MCF 10A (cell line): ENCODE measurements around the gene PTPRM. TPM values are rescaled to one million over a fixed set of nuclear protein-coding genes. Genes with fewer than 3 reads are reported as not detected.
"Not testable (repeated sequence)": the region's sequence is repeated elsewhere in the genome, so short reads cannot be mapped to it uniquely, and the experiment has no call there.

Source experiments
- BruUV-seq: library from RNA; stranded (reverse); fragments of 400-500 nt; replicated peaks from 2 replicates; lab custom pipeline; 2021; lab: Mats Ljungman, UMichigan
- CTCF ChIA-PET: fragments of 300-600 bp; sonication (Branson Sonifier 250); formaldehyde crosslinking; extraction: SDS; loops from one replicate; lab custom pipeline; 2021; ENCODE audit warnings: antibody characterized with exemption, inconsistent platforms; lab: Yijun Ruan, JAX
- POLR2A ChIA-PET: fragments of 300-600, 350-650 bp; sonication (Branson Sonifier 250); formaldehyde crosslinking; extraction: SDS; loops from one replicate; lab custom pipeline; 2020; ENCODE audit warnings: antibody characterized with exemption, inconsistent platforms; lab: Yijun Ruan, JAX
- DNase-seq: peaks from one replicate; pipeline ENCODE4 v3.0.0-alpha.2; 2018; ENCODE audit not compliant: unreplicated experiment
- H3K27ac Mint-ChIP-seq: one replicate; pipeline ENCODE4 v1.8.0; 2022; ENCODE audit warnings: mild to moderate bottlenecking, low read depth, mixed read lengths; ENCODE audit not compliant: unreplicated experiment
- H3K27me3 Mint-ChIP-seq: one replicate; pipeline ENCODE4 v1.8.0; 2022; ENCODE audit warnings: mixed read lengths; ENCODE audit not compliant: insufficient read depth, unreplicated experiment
- H3K36me3 Mint-ChIP-seq: one replicate; pipeline ENCODE4 v1.8.0; 2022; ENCODE audit warnings: mild to moderate bottlenecking, moderate library complexity, mixed read lengths; ENCODE audit not compliant: insufficient read depth, unreplicated experiment
- H3K4me1 Mint-ChIP-seq: one replicate; pipeline ENCODE4 v1.8.0; 2022; ENCODE audit warnings: mixed read lengths; ENCODE audit not compliant: insufficient read depth, unreplicated experiment
- H3K4me3 Mint-ChIP-seq: one replicate; pipeline ENCODE4 v1.8.0; 2022; ENCODE audit warnings: mild to moderate bottlenecking, moderate library complexity, mixed read lengths; ENCODE audit not compliant: unreplicated experiment
- H3K9me3 Mint-ChIP-seq: one replicate; pipeline ENCODE4 v1.8.0; 2022; ENCODE audit warnings: mixed read lengths; ENCODE audit not compliant: unreplicated experiment
- CTCF ChIP-seq: fragments of 200-600 bp; IDR thresholded peaks from one replicate; pipeline ENCODE4 v1.8.0; 2022; ENCODE audit warnings: antibody characterized with exemption, mild to moderate bottlenecking; ENCODE audit not compliant: unreplicated experiment
- intact Hi-C: fragments of 100-400 bp; cut with micrococcal nuclease; formaldehyde crosslinking; loops from 2 replicates; pipeline ENCODE4 v1.14.1; 2022
- total RNA-seq: library from RNA; stranded (reverse); gene quantifications from 2 replicates; pipeline ENCODE4 v1.2.3, GENCODE V29; 2022

The PTPRM gene
- total RNA-seq, 1 experiment from 2014 or later, result 82.8 TPM

- no peak for TF ChIP-seq CTCF
- no peak overlapping the region for H3K4me3 Mint-ChIP-seq
- ChIA-PET CTCF (interaction anchor here (2.2 kb wide), 1 partner anchor 10 kb away, joined by 6 read pairs; no protein-coding TSS in a partner anchor), POLR2A (no interaction called here)
- no peaks in the 10 kb centered on the region for H3K9me3 Mint-ChIP-seq
- DNase-seq, result no peak
- peaks cover 16% of the 10 kb centered on the region for H3K27me3 Mint-ChIP-seq
- H3K27ac Mint-ChIP-seq, result no peak overlapping the region
- no peaks in the 10 kb centered on the region for H3K4me1 Mint-ChIP-seq
- intact Hi-C loops, result no loop called here
- BruUV-seq, result no TSS peak
- H3K36me3 Mint-ChIP-seq, result no peaks in the 10 kb centered on the region
These were observed 868.3 kb downstream of the PTPRM start for GRCh38 chr18:8435376-8435775.

DNA sequence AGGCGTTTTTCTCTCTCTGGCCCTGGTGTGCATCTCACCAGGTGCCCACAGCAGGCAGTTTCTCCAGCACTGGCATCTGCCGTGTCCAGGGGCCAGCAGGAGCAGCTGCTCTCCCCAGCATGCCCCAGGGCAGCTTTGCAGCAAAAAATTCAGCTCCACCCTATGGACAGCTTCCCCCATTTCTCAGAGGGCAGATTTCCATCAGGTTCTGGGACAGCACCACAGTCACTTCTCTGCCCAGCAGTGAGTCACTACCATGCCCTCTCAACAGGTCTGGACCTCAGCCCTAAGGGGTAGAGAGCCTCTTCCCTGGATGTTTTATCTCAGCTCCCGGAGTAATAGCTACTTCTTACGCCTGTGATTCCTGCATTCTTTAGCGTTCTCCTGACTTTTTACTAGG, 871.9 kb downstream of the PTPRM start:
- Mint-ChIP-seq H3K27me3 (peaks cover 16% of the 10 kb centered on the region), H3K4me3 (no peak overlapping the region), H3K9me3 (peaks cover 6% of the 10 kb centered on the region), H3K36me3 (no peaks in the 10 kb centered on the region), H3K27ac (no peak overlapping the region), H3K4me1 (no peaks in the 10 kb centered on the region)
- BruUV-seq, result no TSS peak
- ChIA-PET CTCF (interaction anchor here (0.6 to 1.2 kb wide), 3 partner anchors 13 to 1166 kb away, joined by 3 to 4 read pairs (median 3); no protein-coding TSS in a partner anchor), POLR2A (no interaction called here)
- intact Hi-C loops, result no loop called here
- TF ChIP-seq CTCF, result no peak
- peak; percentile 34 for DNase-seq

DNA sequence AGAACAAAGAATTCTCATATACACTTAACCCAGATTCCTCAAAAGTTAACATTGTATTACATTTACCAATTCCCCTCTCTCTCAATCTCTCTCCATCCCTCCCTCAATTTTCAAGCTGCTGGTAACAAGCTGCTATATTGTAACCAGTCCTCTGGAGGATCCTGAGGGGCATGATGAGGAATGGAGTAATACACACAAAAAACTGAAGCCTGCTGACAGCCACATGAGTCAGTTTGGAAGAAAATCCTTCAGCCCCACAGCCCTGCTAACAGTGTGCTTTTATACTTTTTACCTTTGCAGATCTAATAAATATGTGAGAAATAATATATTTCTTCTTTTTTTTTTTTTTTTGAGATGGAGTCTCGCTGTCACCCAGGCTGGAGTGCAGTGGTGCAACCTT, 876.4 kb downstream of the PTPRM start:
- no TSS peak for BruUV-seq
- Mint-ChIP-seq H3K27ac (no peak overlapping the region), H3K36me3 (no peaks in the 10 kb centered on the region), H3K4me1 (peaks cover 6% of the 10 kb centered on the region), H3K9me3 (peaks cover 6% of the 10 kb centered on the region), H3K4me3 (no peak overlapping the region), H3K27me3 (no peaks in the 10 kb centered on the region)
- ChIA-PET POLR2A (no interaction called here), CTCF (no interaction called here)
- DNase-seq, result no peak
- intact Hi-C loops, result no loop called here
- no peak for TF ChIP-seq CTCF

GRCh38 chr18:8446936-8447335, 879.8 kb downstream of the PTPRM start:
- BruUV-seq, DNase-seq, intact Hi-C loops, H3K9me3 Mint-ChIP-seq, H3K27ac Mint-ChIP-seq, H3K4me3 Mint-ChIP-seq, CTCF ChIA-PET, H3K36me3 Mint-ChIP-seq, H3K27me3 Mint-ChIP-seq, H3K4me1 Mint-ChIP-seq: not testable (repeated sequence)
- POLR2A ChIA-PET, result interaction anchor here (0.7 kb wide), 1 partner anchor 143 kb away, joined by 3 read pairs; no protein-coding TSS in a partner anchor

- CTCF ChIA-PET, result no interaction called here
- no peak for DNase-seq
These were observed 881.0 kb downstream of the PTPRM start for GRCh38 chr18:8448130-8448529.

More at GRCh38 chr18:8448130-8448529, 881.0 kb downstream of the PTPRM start:
- Mint-ChIP-seq H3K27ac (no peak overlapping the region), H3K9me3 (no peaks in the 10 kb centered on the region), H3K36me3 (no peaks in the 10 kb centered on the region), H3K27me3 (no peaks in the 10 kb centered on the region), H3K4me3 (no peak overlapping the region), H3K4me1 (peaks cover 6% of the 10 kb centered on the region)
- TF ChIP-seq CTCF, result no peak
- no TSS peak for BruUV-seq
- intact Hi-C loops, result no loop called here
- POLR2A ChIA-PET, result no interaction called here
